K562 (cell line): Measurements from ENCODE around the gene NEDD8. TPM values are rescaled to one million over a fixed set of nuclear protein-coding genes. Genes with fewer than 3 reads are reported as not detected.

ENCODE experiments used
- ATAC-seq: fragments of 200-7000 bp; cut with Tn5 transposase; 3 replicates; pipeline ENCODE4 v1.9.1; 2020; ENCODE audit warnings: moderate library complexity
- BruUV-seq: library from RNA; stranded (reverse); fragments of 400-500 nt; replicated peaks from 2 replicates; lab custom pipeline; 2021; lab: Mats Ljungman, UMichigan
- CTCF ChIA-PET: fragments of 300-600 bp; formaldehyde crosslinking; extraction: SDS; loops from one replicate; lab custom pipeline; 2021; ENCODE audit warnings: low intra/inter-chr PET ratio; lab: Yijun Ruan, JAX
- POLR2A ChIA-PET: fragments of 300-600, 350-650 bp; sonication (Branson Sonifier 250); formaldehyde crosslinking; extraction: SDS; loops from one replicate; lab custom pipeline; 2021; ENCODE audit warnings: antibody characterized with exemption, inconsistent platforms; lab: Yijun Ruan, JAX
- DNase-seq, 4 experiments: peaks; one replicate each; pipeline versions ENCODE4 v3.0.0 to v3.0.0-alpha.2; 2011 to 2018; ENCODE audit warnings: low spot score in 3 of 4, mixed read lengths in 3 of 4; ENCODE audit errors: extremely low read depth in 1 of 4
- FAIRE-seq: peaks from 2 replicates; lab custom pipeline; 2011; peaks lifted over from hg19 to GRCh38; lab: Jason Lieb, UNC
- H2AFZ ChIP-seq: 2 replicates; pipeline ENCODE4 v1.6.0; 2011; ENCODE audit warnings: low read depth, low read length, control low read depth, inconsistent platforms
- H3K27ac ChIP-seq: fragments of 200-600 bp; 3 replicates; pipeline ENCODE4 v1.8.0; 2011; ENCODE audit warnings: low read depth, mild to moderate bottlenecking, control low read depth, inconsistent platforms, low read length, moderate library complexity, mixed read lengths; ENCODE audit errors: extremely low read depth
- H3K27me3 ChIP-seq, 2 experiments: fragments of 300-600 bp in 1 of 2; 2 replicates in 1 of 2; 3 replicates in 1 of 2; pipeline versions ENCODE4 v1.6.0 to v1.8.0; 2011; ENCODE audit warnings: inconsistent platforms in 2 of 2, low read length in 2 of 2, mild to moderate bottlenecking in 1 of 2, mixed read lengths in 1 of 2, moderate library complexity in 1 of 2; ENCODE audit not compliant: control insufficient read depth in 2 of 2, insufficient read depth in 2 of 2
- H3K36me3 ChIP-seq: fragments of 300-600 bp; 3 replicates; pipeline ENCODE4 v1.8.0; 2011; ENCODE audit warnings: mild to moderate bottlenecking, low read length, inconsistent platforms; ENCODE audit not compliant: control insufficient read depth, insufficient read depth
- H3K4me1 ChIP-seq, 2 experiments: fragments of 200-600 bp in 1 of 2; replicated peaks in 1 of 2; 2 replicates in 1 of 2; 3 replicates in 1 of 2; pipeline versions ENCODE4 v1.5.1 to v1.8.0; 2011; ENCODE audit warnings: inconsistent platforms in 2 of 2, low read length in 2 of 2, mild to moderate bottlenecking in 1 of 2, mixed read lengths in 1 of 2, moderate library complexity in 1 of 2; ENCODE audit not compliant: control insufficient read depth in 2 of 2, insufficient read depth in 2 of 2
- H3K4me2 ChIP-seq: 2 replicates; pipeline ENCODE4 v1.6.1; 2011; ENCODE audit warnings: low read length, control low read depth, inconsistent platforms, mixed read lengths; ENCODE audit not compliant: insufficient read depth
- H3K4me3 ChIP-seq: fragments of 200-600 bp; sonication (generic), shearing (Covaris generic); 2 replicates; pipeline ENCODE4 v1.5.1; 2016; ENCODE audit warnings: control low read depth, inconsistent platforms
- H3K79me2 ChIP-seq: fragments of 200-600 bp; 3 replicates; pipeline ENCODE4 v1.8.0; 2011; ENCODE audit warnings: low read length, inconsistent platforms; ENCODE audit not compliant: control insufficient read depth, insufficient read depth
- H3K9ac ChIP-seq, 2 experiments: 2 replicates each; pipeline versions ENCODE4 v1.6.0 to v1.6.1; 2011; ENCODE audit warnings: low read depth in 2 of 2, low read length in 2 of 2, control low read depth in 1 of 2, inconsistent platforms in 1 of 2, mild to moderate bottlenecking in 1 of 2, mixed read lengths in 1 of 2; ENCODE audit not compliant: insufficient read depth in 1 of 2
- H3K9me1 ChIP-seq: one replicate; pipeline ENCODE4 v1.6.0; 2011; ENCODE audit warnings: inconsistent platforms, mild to moderate bottlenecking, low read length, moderate library complexity; ENCODE audit not compliant: control insufficient read depth, insufficient read depth
- H3K9me3 ChIP-seq: replicated peaks from 2 replicates; pipeline ENCODE4 v1.5.1; 2011; ENCODE audit warnings: low read depth, low read length, inconsistent platforms; ENCODE audit not compliant: control insufficient read depth, insufficient read depth
- H4K20me1 ChIP-seq: replicated peaks from 2 replicates; pipeline ENCODE4 v1.6.1; 2011; ENCODE audit warnings: low read length, inconsistent platforms, mixed read lengths; ENCODE audit not compliant: control insufficient read depth, insufficient read depth
- FOSL1 ChIP-seq: fragments of 200-800 bp; sonication (Bioruptor generic); conservative IDR thresholded peaks from 2 replicates; pipeline ENCODE4 v1.6.1; 2016; ENCODE audit warnings: missing genetic modification characterization, missing compliant biosample characterization
- GMEB1 ChIP-seq: fragments of 250-450 bp; sonication (Bioruptor Pico); IDR thresholded peaks from 2 replicates; pipeline ENCODE4 v1.4.0; 2020; ENCODE audit warnings: mild to moderate bottlenecking
- HDAC1 ChIP-seq, 2 experiments: fragments of 450-650 bp; IDR thresholded peaks; 2 replicates each; pipeline ENCODE4 v1.6.1; 2016 to 2017; ENCODE audit warnings: inconsistent platforms in 1 of 2, mild to moderate bottlenecking in 1 of 2, moderate library complexity in 1 of 2
- HNRNPLL ChIP-seq: fragments of 200-400 bp; formaldehyde crosslinking; IDR thresholded peaks from 2 replicates; pipeline ENCODE4 v1.6.1; 2017; ENCODE audit warnings: low read length, low read depth, mild to moderate bottlenecking; ENCODE audit not compliant: poor library complexity, severe bottlenecking
- SIN3B ChIP-seq: fragments of 450-650 bp; IDR thresholded peaks from 2 replicates; pipeline ENCODE4 v1.6.1; 2017; ENCODE audit warnings: low read depth, mild to moderate bottlenecking, moderate library complexity
- ZNF174 ChIP-seq: fragments of 250-450 bp; sonication (Bioruptor Pico); IDR thresholded peaks from 2 replicates; pipeline ENCODE4 v1.4.0; 2020; ENCODE audit warnings: mild to moderate bottlenecking
- ZNF445 ChIP-seq: fragments of 250-450 bp; sonication (Bioruptor Pico); IDR thresholded peaks from 2 replicates; pipeline ENCODE4 v1.4.0; 2020; ENCODE audit warnings: low read depth, mild to moderate bottlenecking, moderate library complexity
- ZNF639 ChIP-seq, 2 experiments: fragments of 200-800 bp in 1 of 2; sonication (Bioruptor generic) in 1 of 2; sonication (generic) in 1 of 2; formaldehyde crosslinking in 1 of 2; IDR thresholded peaks in 1 of 2; conservative IDR thresholded peaks in 1 of 2; 2 replicates each; pipeline versions ENCODE4 v1.5.0 to v1.6.1; 2016 to 2020; ENCODE audit warnings: missing compliant biosample characterization in 1 of 2, missing genetic modification characterization in 1 of 2, missing genetic modification reagents in 1 of 2
- WGBS: fragments of 100-300 bp; shearing (Covaris generic); methylation state at CpG from one replicate; pipeline ENCODE4 v1.1.6; 2016; ENCODE audit warnings: low coverage, mixed read lengths; ENCODE audit not compliant: insufficient coverage; ENCODE audit errors: missing lambda C conversion rate; 5-methylcytosine and 5-hydroxymethylcytosine counted together
- in situ Hi-C: fragments of 300-500 bp; cut with MboI; formaldehyde crosslinking; loops from 4 replicates; pipeline ENCODE4 v1.15.0; 2018; ENCODE audit warnings: inconsistent platforms, mixed read lengths
- intact Hi-C: fragments of 100-400 bp; cut with micrococcal nuclease; formaldehyde crosslinking; loops from 2 replicates; pipeline ENCODE4 v1.14.2; 2022
- polyA plus RNA-seq, 8 experiments: library from polyadenylated mRNA; depleted of rRNA in 4 of 8; stranded (reverse) in 5 of 8; unstranded in 3 of 8; fragments of >200 nt; fragmentation: Nextera tagmentation in 2 of 8; fragmentation: Illumina TruSeq in 1 of 8; extraction: Ambion mirVana in 2 of 8; extraction: Trizol in 1 of 8; gene quantifications; 2 replicates each; pipeline versions ENCODE4 v1.2.1 to v1.2.3, GENCODE V29; 2011 to 2014; ENCODE audit warnings: inconsistent platforms in 1 of 8, missing spikeins in 1 of 8
- total RNA-seq, 7 experiments: library from RNA; depleted of rRNA in 6 of 7; stranded (reverse); fragments of >200 nt in 6 of 7; fragmentation: Illumina TruSeq in 2 of 7; extraction: Trizol in 2 of 7; gene quantifications; 2 replicates each; pipeline versions ENCODE4 v1.2.1 to v1.2.3, GENCODE V29; 2011 to 2021; ENCODE audit warnings: low replicate concordance in 1 of 7
- TF ChIP-seq, protein P1 (sequence below): sonication (generic); formaldehyde crosslinking; IDR thresholded peaks from 2 replicates; pipeline ENCODE4 v1.8.1; 2023; ENCODE audit warnings: missing genetic modification reagents, mild to moderate bottlenecking, borderline replicate concordance

The NEDD8 gene
- total and polyA plus RNA-seq, 9 of the 15 experiments (the other 6 are each of a cell fraction or from before 2014, with no cell fraction given), result 142 to 691 (median 260) TPM

- no peaks in the 10 kb centered on the region for H3K9me1 ChIP-seq
- H3K4me3 ChIP-seq, result peak overlapping the region; percentile 67
- peaks cover 51% of the 10 kb centered on the region for H3K79me2 ChIP-seq
- peak overlapping the region; percentile 97 for H3K27ac ChIP-seq
- ChIA-PET POLR2A (interaction anchor here (0.9 to 3.2 kb wide), 7 partner anchors 8 to 875 kb away, joined by 3 to 21 read pairs (median 5); partner anchors contain the start of genes CHMP4A, IRF9 and MDP1), CTCF (no interaction called here)
- no peaks in the 10 kb centered on the region for H4K20me1 ChIP-seq
- H3K9me3 ChIP-seq, result 0 out of 2 replicates have a peak, but pooled peaks cover 1% of the 10 kb centered on the region
- ATAC-seq, result peak; percentile 66
- peak overlapping the region; percentile 96 to 99 for H3K9ac ChIP-seq
- intact Hi-C loops, result no loop called here
- peaks cover 6 to 13% of the 10 kb centered on the region in 2 experiments; a peak in 3 of 5 replicates for H3K4me1 ChIP-seq
- peaks cover 26% of the 10 kb centered on the region; the same call in 2 of the 3 replicates for H3K36me3 ChIP-seq
- 2% methylated on average over 32 of the region's 33 CpGs for WGBS
- DNase-seq, result peak in 2 of 4 experiments; percentile 27 to 50
- H3K27me3 ChIP-seq, result no peaks in the 10 kb centered on the region
- in situ Hi-C loops, result no loop called here
- H2AFZ ChIP-seq, result peak overlapping the region; percentile 98
- peak overlapping the region; percentile 86 for H3K4me2 ChIP-seq
- BruUV-seq, result TSS peak; percentile 83
- peak; percentile 78 for FAIRE-seq
- TF ChIP-seq ZNF639 (CRISPR knock-in tag; conservative IDR thresholded peaks at IDR 0.05 in 1 of 2, IDR thresholded peaks at IDR 0.05 in 1 of 2) (no peak), SIN3B (no peak), FOSL1 (tag) (no peak), HNRNPLL (peak; percentile 9), GMEB1 (CRISPR knock-in tag) (no peak), HDAC1 (IDR thresholded peaks at IDR 0.05) (0 out of 4 replicates have a peak, but pooled peaks of 1 of the 2 experiments have one; percentile 22), ZNF174 (CRISPR knock-in tag) (no peak), ZNF445 (CRISPR knock-in tag) (no peak)
- TF ChIP-seq, protein P1, sequence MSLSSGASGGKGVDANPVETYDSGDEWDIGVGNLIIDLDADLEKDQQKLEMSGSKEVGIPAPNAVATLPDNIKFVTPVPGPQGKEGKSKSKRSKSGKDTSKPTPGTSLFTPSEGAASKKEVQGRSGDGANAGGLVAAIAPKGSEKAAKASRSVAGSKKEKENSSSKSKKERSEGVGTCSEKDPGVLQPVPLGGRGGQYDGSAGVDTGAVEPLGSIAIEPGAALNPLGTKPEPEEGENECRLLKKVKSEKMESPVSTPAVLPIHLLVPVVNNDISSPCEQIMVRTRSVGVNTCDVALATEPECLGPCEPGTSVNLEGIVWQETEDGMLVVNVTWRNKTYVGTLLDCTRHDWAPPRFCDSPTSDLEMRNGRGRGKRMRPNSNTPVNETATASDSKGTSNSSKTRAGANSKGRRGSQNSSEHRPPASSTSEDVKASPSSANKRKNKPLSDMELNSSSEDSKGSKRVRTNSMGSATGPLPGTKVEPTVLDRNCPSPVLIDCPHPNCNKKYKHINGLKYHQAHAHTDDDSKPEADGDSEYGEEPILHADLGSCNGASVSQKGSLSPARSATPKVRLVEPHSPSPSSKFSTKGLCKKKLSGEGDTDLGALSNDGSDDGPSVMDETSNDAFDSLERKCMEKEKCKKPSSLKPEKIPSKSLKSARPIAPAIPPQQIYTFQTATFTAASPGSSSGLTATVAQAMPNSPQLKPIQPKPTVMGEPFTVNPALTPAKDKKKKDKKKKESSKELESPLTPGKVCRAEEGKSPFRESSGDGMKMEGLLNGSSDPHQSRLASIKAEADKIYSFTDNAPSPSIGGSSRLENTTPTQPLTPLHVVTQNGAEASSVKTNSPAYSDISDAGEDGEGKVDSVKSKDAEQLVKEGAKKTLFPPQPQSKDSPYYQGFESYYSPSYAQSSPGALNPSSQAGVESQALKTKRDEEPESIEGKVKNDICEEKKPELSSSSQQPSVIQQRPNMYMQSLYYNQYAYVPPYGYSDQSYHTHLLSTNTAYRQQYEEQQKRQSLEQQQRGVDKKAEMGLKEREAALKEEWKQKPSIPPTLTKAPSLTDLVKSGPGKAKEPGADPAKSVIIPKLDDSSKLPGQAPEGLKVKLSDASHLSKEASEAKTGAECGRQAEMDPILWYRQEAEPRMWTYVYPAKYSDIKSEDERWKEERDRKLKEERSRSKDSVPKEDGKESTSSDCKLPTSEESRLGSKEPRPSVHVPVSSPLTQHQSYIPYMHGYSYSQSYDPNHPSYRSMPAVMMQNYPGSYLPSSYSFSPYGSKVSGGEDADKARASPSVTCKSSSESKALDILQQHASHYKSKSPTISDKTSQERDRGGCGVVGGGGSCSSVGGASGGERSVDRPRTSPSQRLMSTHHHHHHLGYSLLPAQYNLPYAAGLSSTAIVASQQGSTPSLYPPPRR (CRISPR knock-in tag), result no peak
These were observed 35.8 kb downstream of the NEDD8 start for GRCh38 chr14:24196071-24197055.
